Fibroblast of the aortic adventitia (primary cell): ENCODE measurements around the gene IMMP2L. TPM values are rescaled to one million over a fixed set of nuclear protein-coding genes. Genes with fewer than 3 reads are reported as not detected.

Experiments
- DNase-seq: peaks from one replicate; pipeline ENCODE4 v3.0.0-alpha.2; 2010; ENCODE audit warnings: low read depth
- H3K4me3 ChIP-seq: 2 replicates; pipeline ENCODE4 v1.5.1; 2011; ENCODE audit warnings: low read depth, mild to moderate bottlenecking, control low read depth, low read length, moderate library complexity
- CTCF ChIP-seq: IDR thresholded peaks from 2 replicates; pipeline ENCODE4 v1.5.1; 2011; ENCODE audit warnings: mild to moderate bottlenecking, low read length, control low read depth, inconsistent platforms; ENCODE audit not compliant: insufficient read depth
- total RNA-seq: library from RNA; depleted of rRNA; stranded (reverse); fragments of >200 nt; gene quantifications from 2 replicates; pipeline ENCODE4 v1.2.3, GENCODE V29; 2012; ENCODE audit warnings: low replicate concordance

Gene IMMP2L
- total RNA-seq, 1 donor = 9.9 TPM

- DNase-seq = no peak
- no peak for TF ChIP-seq CTCF
- no peak overlapping the region for H3K4me3 ChIP-seq
Observed at GRCh38 chr7:111011520-111011919, 550.8 kb downstream of the IMMP2L start.

- DNase-seq = no peak
- H3K4me3 ChIP-seq = no peak overlapping the region
- no peak for TF ChIP-seq CTCF
Observed at GRCh38 chr7:111010798-111011197, 551.5 kb downstream of the IMMP2L start.

GRCh38 chr7:111009526-111010040, 552.7 kb downstream of the IMMP2L start:
- TF ChIP-seq CTCF = no peak
- H3K4me3 ChIP-seq = no peak overlapping the region
- DNase-seq = no peak

GRCh38 chr7:111006691-111007090, 555.6 kb downstream of the IMMP2L start:
- no peak for TF ChIP-seq CTCF
- peak; percentile 30 for DNase-seq

GRCh38 chr7:111006040-111006439, 556.3 kb downstream of the IMMP2L start:
- no peak for TF ChIP-seq CTCF
- H3K4me3 ChIP-seq = no peak overlapping the region
- DNase-seq = no peak

More at GRCh38 chr7:111006691-111007090, 555.6 kb downstream of the IMMP2L start:
- H3K4me3 ChIP-seq = no peak overlapping the region

- H3K4me3 ChIP-seq = no peak overlapping the region
- TF ChIP-seq CTCF = no peak
- no peak for DNase-seq
Observed at GRCh38 chr7:111005445-111005844, 556.8 kb downstream of the IMMP2L start.

- TF ChIP-seq CTCF = no peak
- no peak overlapping the region for H3K4me3 ChIP-seq
- DNase-seq = no peak
Observed at GRCh38 chr7:111004310-111004901, 557.9 kb downstream of the IMMP2L start.
